B cell (primary cell): ENCODE measurements around the gene STAC. TPM values are rescaled to one million over a fixed set of nuclear protein-coding genes. Genes with fewer than 3 reads are reported as not detected.

Experiments
- ATAC-seq: fragments of 200-7000 bp; cut with Tn5 transposase; one replicate; pipeline ENCODE4 v1.10.0; 2021; ENCODE audit warnings: low read depth, mild to moderate bottlenecking, moderate number of reproducible peaks, moderate library complexity
- CTCF ChIA-PET: fragments of 350-600 bp; sonication (Branson Sonifier 250); formaldehyde crosslinking; loops from one replicate; lab custom pipeline; 2021; ENCODE audit warnings: antibody characterized with exemption, inconsistent platforms; lab: Charles Lee
- POLR2A ChIA-PET: fragments of 350-600 bp; sonication (Branson Sonifier 250); formaldehyde crosslinking; loops from one replicate; lab custom pipeline; 2021; ENCODE audit warnings: antibody characterized with exemption; lab: Charles Lee
- DNase-seq: peaks from one replicate; pipeline ENCODE4 v3.0.0; 2013
- H2AFZ ChIP-seq: 2 replicates; pipeline ENCODE4 v1.6.1; 2012; ENCODE audit warnings: mild to moderate bottlenecking, low read depth, low read length; ENCODE audit not compliant: insufficient read depth, poor library complexity, severe bottlenecking
- H3K27ac ChIP-seq, 2 donors: 1 replicate in 1 of 2; 2 replicates in 1 of 2; pipeline ENCODE4 v1.5.1; 2012 to 2013; ENCODE audit warnings: low read length in 2 of 2, mild to moderate bottlenecking in 2 of 2, moderate library complexity in 1 of 2
- H3K27me3 ChIP-seq, 4 experiments: fragments of 200-600 bp in 1 of 4; sonication (generic) in 1 of 4; replicated peaks in 1 of 4; 1 replicate in 2 of 4; 2 replicates in 2 of 4; pipeline versions ENCODE4 v1.6.1 to v1.7.0; 2013 to 2016; ENCODE audit warnings: low read length in 3 of 4, mild to moderate bottlenecking in 2 of 4, mixed read lengths in 1 of 4, moderate library complexity in 1 of 4; ENCODE audit not compliant: insufficient read depth in 4 of 4, control insufficient read depth in 3 of 4; ENCODE audit errors: control extremely low read depth in 1 of 4
- H3K36me3 ChIP-seq, 2 experiments: replicated peaks in 1 of 2; 1 replicate in 1 of 2; 2 replicates in 1 of 2; pipeline versions ENCODE4 v1.6.1 to v1.7.1; 2013; ENCODE audit warnings: low read length in 1 of 2; ENCODE audit not compliant: insufficient read depth in 2 of 2, control insufficient read depth in 1 of 2; ENCODE audit errors: control extremely low read depth in 1 of 2, extremely low read depth in 1 of 2
- H3K4me1 ChIP-seq, 2 donors: fragments of 200-600 bp in 1 of 2; sonication (generic) in 1 of 2; 1 replicate in 1 of 2; 2 replicates in 1 of 2; pipeline versions ENCODE4 v1.5.1 to v1.6.1; 2013 to 2017; ENCODE audit warnings: low read length in 2 of 2; ENCODE audit not compliant: control insufficient read depth in 2 of 2, insufficient read depth in 2 of 2
- H3K4me2 ChIP-seq: replicated peaks from 2 replicates; pipeline ENCODE3; 2012; ENCODE audit warnings: mild to moderate bottlenecking, low read depth, low read length; ENCODE audit not compliant: poor library complexity, severe bottlenecking
- H3K4me3 ChIP-seq, 5 experiments: fragments of 200-600 bp in 1 of 5; sonication (generic) in 1 of 5; 1 replicate in 3 of 5; 2 replicates in 2 of 5; pipeline versions ENCODE4 v1.5.1 to v1.7.0; 2011 to 2016; ENCODE audit warnings: low read length in 4 of 5, mild to moderate bottlenecking in 4 of 5, low read depth in 2 of 5, control low read depth in 1 of 5, moderate library complexity in 1 of 5; ENCODE audit not compliant: insufficient read depth in 1 of 5; ENCODE audit errors: control extremely low read depth in 1 of 5, extremely low read depth in 1 of 5
- H3K79me2 ChIP-seq: fragments of 200-600 bp; sonication (generic); one replicate; pipeline ENCODE4 v1.6.0; 2016; ENCODE audit warnings: low read length; ENCODE audit not compliant: control insufficient read depth, insufficient read depth
- H3K9ac ChIP-seq: fragments of 200-600 bp; sonication (generic); 2 replicates; pipeline ENCODE4 v1.6.1; 2017; ENCODE audit warnings: mild to moderate bottlenecking, low read length, moderate library complexity
- H3K9me3 ChIP-seq, 3 donors: one replicate each; pipeline versions ENCODE4 v1.6.1 to v1.7.1; 2013; ENCODE audit warnings: low read length in 2 of 3; ENCODE audit not compliant: control insufficient read depth in 2 of 3, insufficient read depth in 1 of 3; ENCODE audit errors: control extremely low read depth in 1 of 3
- H4K20me1 ChIP-seq: 2 replicates; pipeline ENCODE4 v1.6.0; 2012; ENCODE audit warnings: mild to moderate bottlenecking, low read length; ENCODE audit not compliant: insufficient read depth, control insufficient read depth, poor library complexity, severe bottlenecking
- H3K27ac Mint-ChIP-seq: one replicate; pipeline ENCODE4 v1.8.0; 2021; ENCODE audit warnings: mixed read lengths
- H3K27me3 Mint-ChIP-seq: one replicate; pipeline ENCODE4 v1.8.0; 2021; ENCODE audit warnings: mixed read lengths
- H3K4me1 Mint-ChIP-seq: one replicate; pipeline ENCODE4 v1.8.0; 2021; ENCODE audit warnings: mixed read lengths
- H3K4me3 Mint-ChIP-seq: one replicate; pipeline ENCODE4 v1.8.0; 2021; ENCODE audit warnings: mixed read lengths
- H3K9me3 Mint-ChIP-seq: one replicate; pipeline ENCODE4 v1.8.0; 2022; ENCODE audit warnings: mixed read lengths; ENCODE audit not compliant: insufficient read depth
- EZH2 ChIP-seq: IDR thresholded peaks from 2 replicates; pipeline ENCODE4 v1.6.1; 2012; ENCODE audit warnings: borderline replicate concordance, low read depth, mild to moderate bottlenecking, moderate library complexity, low read length; ENCODE audit not compliant: insufficient read depth, poor library complexity, severe bottlenecking
- WGBS: methylation state at CpG from one replicate; pipeline ENCODE4 v1.1.5; 2013; ENCODE audit warnings: missing lambda C conversion rate; ENCODE audit not compliant: insufficient coverage; 5-methylcytosine and 5-hydroxymethylcytosine counted together
- intact Hi-C: fragments of 100-400 bp; cut with micrococcal nuclease; formaldehyde crosslinking; loops from one replicate; pipeline ENCODE4 v1.10.0; 2022
- polyA plus RNA-seq: library from polyadenylated mRNA; depleted of rRNA; stranded (reverse); fragments of >200 nt; gene quantifications from 2 replicates; pipeline ENCODE4 v1.2.3, GENCODE V29; 2012
- total RNA-seq, 2 donors: library from RNA; stranded (reverse); fragments of 120-200 nt in 1 of 2; gene quantifications; 1 replicate in 1 of 2; 2 replicates in 1 of 2; pipeline versions ENCODE4 v1.2.3 to v1.2.4, GENCODE V29; 2013 to 2022
- TF ChIP-seq, protein P1 (sequence below): fragments of 200-600 bp; IDR thresholded peaks from one replicate; pipeline ENCODE4 v1.8.0; 2022; ENCODE audit warnings: antibody characterized with exemption, mild to moderate bottlenecking

The STAC gene
- total and polyA plus RNA-seq, 2 donors (not counting 1 experiment from before 2014, with no cell fraction given), result not detected

DNA sequence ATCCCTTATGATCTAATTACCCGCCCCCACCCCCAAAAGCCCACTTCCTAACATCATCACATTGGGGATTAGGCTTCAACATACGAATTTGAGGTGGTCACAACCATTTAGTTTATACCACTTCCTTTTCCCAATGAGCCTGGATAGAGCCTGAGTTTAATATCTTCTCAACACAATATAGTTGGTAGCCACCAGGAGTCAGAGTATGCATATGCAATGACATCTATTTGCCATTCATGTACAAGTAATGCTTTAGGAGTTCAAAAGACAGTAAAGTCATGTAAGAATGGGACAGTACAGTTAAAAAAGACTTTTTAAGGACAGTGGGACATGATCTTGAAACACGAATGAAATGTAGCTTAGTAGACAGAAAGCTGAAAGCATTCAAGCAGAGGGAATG lies 211.7 kb downstream of the STAC start:
- 80% methylated on average over 2 of the region's 3 CpGs for WGBS
- Mint-ChIP-seq H3K27ac (no peak overlapping the region), H3K9me3 (peaks cover 3% of the 10 kb centered on the region), H3K4me1 (no peaks in the 10 kb centered on the region), H3K4me3 (no peak overlapping the region), H3K27me3 (no peaks in the 10 kb centered on the region)
- no peaks in the 10 kb centered on the region for H4K20me1 ChIP-seq
- H3K9me3 ChIP-seq, result no peaks in the 10 kb centered on the region
- no peak overlapping the region for H3K4me2 ChIP-seq
- ChIA-PET CTCF (no interaction called here), POLR2A (no interaction called here)
- no peaks in the 10 kb centered on the region for H3K79me2 ChIP-seq
- H3K9ac ChIP-seq, result no peak overlapping the region
- no peaks in the 10 kb centered on the region for H3K4me1 ChIP-seq
- no peak overlapping the region for H2AFZ ChIP-seq
- no peaks in the 10 kb centered on the region for H3K36me3 ChIP-seq
- H3K27ac ChIP-seq, result no peak overlapping the region
- ATAC-seq (no peak), DNase-seq (no peak)
- no peak for TF ChIP-seq EZH2
- TF ChIP-seq, protein P1, sequence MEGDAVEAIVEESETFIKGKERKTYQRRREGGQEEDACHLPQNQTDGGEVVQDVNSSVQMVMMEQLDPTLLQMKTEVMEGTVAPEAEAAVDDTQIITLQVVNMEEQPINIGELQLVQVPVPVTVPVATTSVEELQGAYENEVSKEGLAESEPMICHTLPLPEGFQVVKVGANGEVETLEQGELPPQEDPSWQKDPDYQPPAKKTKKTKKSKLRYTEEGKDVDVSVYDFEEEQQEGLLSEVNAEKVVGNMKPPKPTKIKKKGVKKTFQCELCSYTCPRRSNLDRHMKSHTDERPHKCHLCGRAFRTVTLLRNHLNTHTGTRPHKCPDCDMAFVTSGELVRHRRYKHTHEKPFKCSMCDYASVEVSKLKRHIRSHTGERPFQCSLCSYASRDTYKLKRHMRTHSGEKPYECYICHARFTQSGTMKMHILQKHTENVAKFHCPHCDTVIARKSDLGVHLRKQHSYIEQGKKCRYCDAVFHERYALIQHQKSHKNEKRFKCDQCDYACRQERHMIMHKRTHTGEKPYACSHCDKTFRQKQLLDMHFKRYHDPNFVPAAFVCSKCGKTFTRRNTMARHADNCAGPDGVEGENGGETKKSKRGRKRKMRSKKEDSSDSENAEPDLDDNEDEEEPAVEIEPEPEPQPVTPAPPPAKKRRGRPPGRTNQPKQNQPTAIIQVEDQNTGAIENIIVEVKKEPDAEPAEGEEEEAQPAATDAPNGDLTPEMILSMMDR, result no peak
- H3K27me3 ChIP-seq, result no peaks in the 10 kb centered on the region
- intact Hi-C loops, result no loop called here
- no peak overlapping the region for H3K4me3 ChIP-seq

DNA sequence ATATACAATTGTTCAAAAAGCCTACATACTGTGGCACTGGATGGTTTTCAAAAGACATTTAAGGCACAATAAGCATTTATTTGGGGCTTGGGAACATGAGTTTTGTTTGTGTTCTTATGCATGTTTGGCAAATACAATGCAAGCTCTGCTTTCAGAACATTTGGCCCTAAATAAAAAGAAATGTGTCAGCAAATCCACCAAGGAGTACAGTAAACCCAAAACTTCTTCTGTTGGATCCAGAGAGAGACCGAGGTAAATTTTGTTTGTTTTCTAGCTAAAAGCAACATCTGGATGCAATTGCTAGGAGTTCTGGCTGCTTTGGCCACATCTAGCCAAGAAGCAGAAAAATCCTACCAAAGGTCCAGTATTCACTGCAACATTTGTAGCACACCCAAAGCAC lies 215.2 kb downstream of the STAC start:
- WGBS, result 83% methylated on average over 1 of the region's 1 CpG
- H3K27me3 Mint-ChIP-seq, result no peaks in the 10 kb centered on the region

More for the DNA sequence above, 215.2 kb downstream of the STAC start:
- ChIA-PET CTCF (no interaction called here), POLR2A (no interaction called here)
- ATAC-seq, result no peak
- H3K9me3 ChIP-seq, result no peaks in the 10 kb centered on the region
- H3K27ac ChIP-seq, result no peak overlapping the region
- Mint-ChIP-seq H3K4me3 (no peak overlapping the region), H3K4me1 (no peaks in the 10 kb centered on the region), H3K9me3 (no peaks in the 10 kb centered on the region), H3K27ac (no peak overlapping the region)
- DNase-seq, result no peak
- no peaks in the 10 kb centered on the region for H4K20me1 ChIP-seq
- H3K4me2 ChIP-seq, result no peak overlapping the region
- no peak overlapping the region for H2AFZ ChIP-seq
- no peak overlapping the region for H3K9ac ChIP-seq
- TF ChIP-seq EZH2, result no peak
- TF ChIP-seq, protein P1, result no peak
- no peak overlapping the region for H3K4me3 ChIP-seq
- no peaks in the 10 kb centered on the region for H3K79me2 ChIP-seq
- intact Hi-C loops, result no loop called here
- H3K27me3 ChIP-seq, result no peaks in the 10 kb centered on the region
- no peaks in the 10 kb centered on the region for H3K4me1 ChIP-seq
- H3K36me3 ChIP-seq, result no peaks in the 10 kb centered on the region
